NB4 (cell line): ENCODE results near the gene MFN2.

Source experiments
- CTCF ChIP-seq: IDR thresholded peaks from one replicate; pipeline ENCODE4 v1.5.1; 2012; ENCODE audit warnings: low read depth, low read length
- POLR2A ChIP-seq: IDR thresholded peaks from 2 replicates; pipeline ENCODE4 v1.6.1; 2011; ENCODE audit warnings: mild to moderate bottlenecking; ENCODE audit not compliant: insufficient read length; ENCODE audit errors: extremely low read depth

GRCh38 chr1:11931845-11932244 lies 48.4 kb upstream of the MFN2 start:
- no peak for TF ChIP-seq CTCF
- TF ChIP-seq POLR2A = no peak
